ENCODE measurements around the gene KCNS1.

Gene KCNS1

GRCh38 chr20:45094201-45094600, 6.7 kb downstream of the KCNS1 start:
- ChIA-PET CTCF (interaction anchor here (0.7 to 1.2 kb wide), 3 partner anchors 22 to 50 kb away, joined by 3 read pairs; no protein-coding TSS in a partner anchor), POLR2A (no interaction called here)
- no peak for TF ChIP-seq ELF4 (IDR thresholded peaks at IDR 0.05)
- no peak for TF ChIP-seq BHLHE40 (IDR thresholded peaks at IDR 0.05; ENCODE audit: borderline replicate concordance)
- no peak for TF ChIP-seq ZNF384 (IDR thresholded peaks at IDR 0.05)
- no peak for TF ChIP-seq ARNT (IDR thresholded peaks at IDR 0.05)
- no peak for TF ChIP-seq FOXM1 (IDR thresholded peaks at IDR 0.05; ENCODE audit: borderline replicate concordance)
- no peak for TF ChIP-seq L3MBTL2 (conservative IDR thresholded peaks at IDR 0.05)
- no peak for TF ChIP-seq NFRKB (IDR thresholded peaks at IDR 0.05)
- TF ChIP-seq SUZ12 (IDR thresholded peaks at IDR 0.05): no peak
- TF ChIP-seq SP1 (IDR thresholded peaks at IDR 0.05): no peak
- no peak for TF ChIP-seq LEF1 (IDR thresholded peaks at IDR 0.05; ENCODE audit: borderline replicate concordance)
- DNase-seq (ENCODE audit: extremely low spot score): no peak

- CTCF ChIA-PET: interaction anchor here (0.5 to 0.9 kb wide), 2 partner anchors 49 to 119 kb away, joined by 3 to 4 read pairs; no protein-coding TSS in a partner anchor
- no peak for DNase-seq (ENCODE audit: extremely low spot score)
- POLR2A ChIA-PET: no interaction called here
- TF ChIP-seq ZNF384 (IDR thresholded peaks at IDR 0.05) (no peak), BHLHE40 (IDR thresholded peaks at IDR 0.05; ENCODE audit: borderline replicate concordance) (no peak), TARDBP (IDR thresholded peaks at IDR 0.05) (no peak), SUZ12 (IDR thresholded peaks at IDR 0.05) (no peak), HDGF (IDR thresholded peaks at IDR 0.05; ENCODE audit: borderline replicate concordance) (no peak), CTBP1 (IDR thresholded peaks at IDR 0.05; ENCODE audit: borderline replicate concordance) (no peak), PKNOX1 (IDR thresholded peaks at IDR 0.05) (no peak), FOXK2 (IDR thresholded peaks at IDR 0.05) (no peak), LEF1 (IDR thresholded peaks at IDR 0.05; ENCODE audit: borderline replicate concordance) (no peak), L3MBTL2 (conservative IDR thresholded peaks at IDR 0.05) (no peak), NFRKB (IDR thresholded peaks at IDR 0.05) (no peak), FOXM1 (IDR thresholded peaks at IDR 0.05; ENCODE audit: borderline replicate concordance) (no peak), FOXA1 (IDR thresholded peaks at IDR 0.05) (no peak), SP1 (IDR thresholded peaks at IDR 0.05) (no peak), ELF4 (IDR thresholded peaks at IDR 0.05) (no peak), ARNT (IDR thresholded peaks at IDR 0.05) (no peak)
Observed at GRCh38 chr20:45092898-45093297, 8.0 kb downstream of the KCNS1 start.

- POLR2A ChIA-PET: no interaction called here
- CTCF ChIA-PET: interaction anchor here (1.0 kb wide), 1 partner anchor 47 kb away, joined by 3 read pairs; no protein-coding TSS in a partner anchor
- no peak for DNase-seq (ENCODE audit: extremely low spot score)
- TF ChIP-seq ARNT (IDR thresholded peaks at IDR 0.05) (no peak), CTBP1 (IDR thresholded peaks at IDR 0.05; ENCODE audit: borderline replicate concordance) (no peak), TARDBP (IDR thresholded peaks at IDR 0.05) (no peak), L3MBTL2 (conservative IDR thresholded peaks at IDR 0.05) (no peak), ELF4 (IDR thresholded peaks at IDR 0.05) (no peak), SUZ12 (IDR thresholded peaks at IDR 0.05) (no peak), SP1 (IDR thresholded peaks at IDR 0.05) (no peak), NFRKB (IDR thresholded peaks at IDR 0.05) (no peak), FOXK2 (IDR thresholded peaks at IDR 0.05) (no peak), PKNOX1 (IDR thresholded peaks at IDR 0.05) (no peak), FOXA1 (IDR thresholded peaks at IDR 0.05) (no peak), ZNF384 (IDR thresholded peaks at IDR 0.05) (no peak), BHLHE40 (IDR thresholded peaks at IDR 0.05; ENCODE audit: borderline replicate concordance) (no peak), FOXM1 (IDR thresholded peaks at IDR 0.05; ENCODE audit: borderline replicate concordance) (no peak), LEF1 (IDR thresholded peaks at IDR 0.05; ENCODE audit: borderline replicate concordance) (no peak), HDGF (IDR thresholded peaks at IDR 0.05; ENCODE audit: borderline replicate concordance) (no peak)
Observed at GRCh38 chr20:45091366-45091765, 9.6 kb downstream of the KCNS1 start.

GRCh38 chr20:45090481-45090880, 10.4 kb downstream of the KCNS1 start:
- TF ChIP-seq ARNT (IDR thresholded peaks at IDR 0.05): no peak
- no peak for TF ChIP-seq CTBP1 (IDR thresholded peaks at IDR 0.05; ENCODE audit: borderline replicate concordance)
- TF ChIP-seq SP1 (IDR thresholded peaks at IDR 0.05): no peak
- no peak for TF ChIP-seq ZNF384 (IDR thresholded peaks at IDR 0.05)
- TF ChIP-seq HDGF (IDR thresholded peaks at IDR 0.05; ENCODE audit: borderline replicate concordance): no peak
- TF ChIP-seq BHLHE40 (IDR thresholded peaks at IDR 0.05; ENCODE audit: borderline replicate concordance): no peak
- no peak for TF ChIP-seq TARDBP (IDR thresholded peaks at IDR 0.05)
- TF ChIP-seq SUZ12 (IDR thresholded peaks at IDR 0.05): no peak
- TF ChIP-seq FOXK2 (IDR thresholded peaks at IDR 0.05): no peak
- TF ChIP-seq NFRKB (IDR thresholded peaks at IDR 0.05): no peak
- TF ChIP-seq FOXA1 (IDR thresholded peaks at IDR 0.05): no peak
- no peak for TF ChIP-seq FOXM1 (IDR thresholded peaks at IDR 0.05; ENCODE audit: borderline replicate concordance)
- no peak for TF ChIP-seq ELF4 (IDR thresholded peaks at IDR 0.05)
- TF ChIP-seq L3MBTL2 (conservative IDR thresholded peaks at IDR 0.05): no peak
- no peak for TF ChIP-seq LEF1 (IDR thresholded peaks at IDR 0.05; ENCODE audit: borderline replicate concordance)
- TF ChIP-seq PKNOX1 (IDR thresholded peaks at IDR 0.05): no peak
- no peak for DNase-seq (ENCODE audit: extremely low spot score)
- ChIA-PET POLR2A (no interaction called here), CTCF (no interaction called here)

GRCh38 chr20:45088247-45088646, 12.7 kb downstream of the KCNS1 start:
- ChIA-PET POLR2A (no interaction called here), CTCF (no interaction called here)
- no peak for DNase-seq (ENCODE audit: extremely low spot score)
- TF ChIP-seq PKNOX1 (IDR thresholded peaks at IDR 0.05) (no peak), NFRKB (IDR thresholded peaks at IDR 0.05) (no peak), TARDBP (IDR thresholded peaks at IDR 0.05) (no peak), CTBP1 (IDR thresholded peaks at IDR 0.05; ENCODE audit: borderline replicate concordance) (no peak), SUZ12 (IDR thresholded peaks at IDR 0.05) (no peak), FOXK2 (IDR thresholded peaks at IDR 0.05) (no peak), LEF1 (IDR thresholded peaks at IDR 0.05; ENCODE audit: borderline replicate concordance) (no peak), HDGF (IDR thresholded peaks at IDR 0.05; ENCODE audit: borderline replicate concordance) (no peak), BHLHE40 (IDR thresholded peaks at IDR 0.05; ENCODE audit: borderline replicate concordance) (no peak), ELF4 (IDR thresholded peaks at IDR 0.05) (no peak), FOXA1 (IDR thresholded peaks at IDR 0.05) (no peak), ARNT (IDR thresholded peaks at IDR 0.05) (no peak), FOXM1 (IDR thresholded peaks at IDR 0.05; ENCODE audit: borderline replicate concordance) (no peak), SP1 (IDR thresholded peaks at IDR 0.05) (no peak), L3MBTL2 (conservative IDR thresholded peaks at IDR 0.05) (no peak), ZNF384 (IDR thresholded peaks at IDR 0.05) (no peak)

Measured in HEK293T (cell line).